T-cell (primary cell): Measurements from ENCODE around the gene ARRB2. TPM values are rescaled to one million over a fixed set of nuclear protein-coding genes. Genes with fewer than 3 reads are reported as not detected.

Experiments
- ATAC-seq, 4 experiments: fragments of 200-7000 bp in 3 of 4; fragments of 150-1000 bp in 1 of 4; cut with Tn5 transposase; replicated peaks in 1 of 4; 1 replicate in 3 of 4; 2 replicates in 1 of 4; pipeline ENCODE4 v1.10.0; 2021; ENCODE audit warnings: moderate library complexity in 3 of 4, mild to moderate bottlenecking in 2 of 4, moderate number of reproducible peaks in 1 of 4
- CTCF ChIA-PET, 2 donors: fragments of 300-600 bp; sonication (Branson Sonifier 250); formaldehyde crosslinking; loops; one replicate each; lab custom pipeline; 2022; ENCODE audit warnings: antibody characterized with exemption in 2 of 2; lab: Charles Lee
- POLR2A ChIA-PET, 2 donors: fragments of 300-600 bp; sonication (Branson Sonifier 250); formaldehyde crosslinking; loops; one replicate each; lab custom pipeline; 2022; ENCODE audit warnings: antibody characterized with exemption in 2 of 2; lab: Charles Lee
- DNase-seq, 35 experiments: peaks; one replicate each; pipeline versions ENCODE4 v3.0.0 to v3.0.0-alpha.2; 2013 to 2023
- H3K27ac ChIP-seq: one replicate; pipeline ENCODE4 v1.5.1; 2013; ENCODE audit warnings: low read length
- H3K27me3 ChIP-seq, 2 experiments: replicated peaks in 1 of 2; 1 replicate in 1 of 2; 2 replicates in 1 of 2; pipeline versions ENCODE4 v1.6.1 to v1.7.0; 2013; ENCODE audit warnings: low read length in 1 of 2, mixed read lengths in 1 of 2; ENCODE audit not compliant: control insufficient read depth in 2 of 2, insufficient read depth in 2 of 2; ENCODE audit errors: extremely low read depth in 1 of 2
- H3K36me3 ChIP-seq, 2 donors: 1 replicate in 1 of 2; 2 replicates in 1 of 2; pipeline versions ENCODE4 v1.6.1 to v1.7.0; 2013; ENCODE audit warnings: low read length in 1 of 2; ENCODE audit not compliant: control insufficient read depth in 2 of 2, insufficient read depth in 1 of 2; ENCODE audit errors: extremely low read depth in 1 of 2
- H3K4me1 ChIP-seq, 2 experiments: 1 replicate in 1 of 2; 2 replicates in 1 of 2; pipeline versions ENCODE4 v1.6.1 to v1.7.0; 2013; ENCODE audit warnings: low read length in 2 of 2, mixed read lengths in 1 of 2; ENCODE audit not compliant: insufficient read depth in 2 of 2, control insufficient read depth in 1 of 2; ENCODE audit errors: extremely low read depth in 1 of 2
- H3K4me3 ChIP-seq, 2 donors: 1 replicate in 1 of 2; 2 replicates in 1 of 2; pipeline versions ENCODE4 v1.5.1 to v1.7.0; 2013; ENCODE audit warnings: mild to moderate bottlenecking in 2 of 2, low read length in 1 of 2, moderate library complexity in 1 of 2; ENCODE audit not compliant: control insufficient read depth in 1 of 2; ENCODE audit errors: extremely low read depth in 1 of 2
- H3K9me3 ChIP-seq: 2 replicates; pipeline ENCODE4 v1.7.0; 2013
- H3K27ac Mint-ChIP-seq, 2 donors: one replicate each; pipeline ENCODE4 v1.8.0; 2020 to 2021; ENCODE audit warnings: mild to moderate bottlenecking in 2 of 2, mixed read lengths in 2 of 2
- H3K27me3 Mint-ChIP-seq, 2 donors: one replicate each; pipeline ENCODE4 v1.8.0; 2021 to 2022; ENCODE audit warnings: mixed read lengths in 2 of 2
- H3K36me3 Mint-ChIP-seq: one replicate; pipeline ENCODE4 v1.8.0; 2021; ENCODE audit warnings: mixed read lengths
- H3K4me1 Mint-ChIP-seq, 3 donors: one replicate each; pipeline ENCODE4 v1.8.0; 2020 to 2022; ENCODE audit warnings: mixed read lengths in 3 of 3, mild to moderate bottlenecking in 1 of 3
- H3K4me3 Mint-ChIP-seq, 3 donors: one replicate each; pipeline ENCODE4 v1.8.0; 2020 to 2022; ENCODE audit warnings: mild to moderate bottlenecking in 3 of 3, mixed read lengths in 3 of 3, moderate library complexity in 3 of 3
- H3K9me3 Mint-ChIP-seq, 3 donors: one replicate each; pipeline ENCODE4 v1.8.0; 2020 to 2022; ENCODE audit warnings: mixed read lengths in 3 of 3
- WGBS: methylation state at CpG from one replicate; pipeline ENCODE4 v1.1.5; 2013; ENCODE audit warnings: missing lambda C conversion rate; ENCODE audit not compliant: insufficient coverage; 5-methylcytosine and 5-hydroxymethylcytosine counted together
- total RNA-seq, 35 experiments: library from RNA in 6 of 35; stranded (reverse) in 6 of 35; fragments of 120-200 nt in 1 of 35; gene quantifications; one replicate each; pipeline versions ENCODE4 v1.2.1 to v1.2.4 and lab custom pipeline; 2013 to 2026

Gene ARRB2
- total RNA-seq, 5 donors from 2014 or later (not counting 1 experiment from before 2014, with no cell fraction given), result 247 to 374 (median 325) TPM

- CTCF ChIA-PET, result no interaction called here
- no peaks in the 10 kb centered on the region for H3K9me3 Mint-ChIP-seq
- no peaks in the 10 kb centered on the region for H3K4me1 Mint-ChIP-seq
- no peaks in the 10 kb centered on the region for H3K27me3 Mint-ChIP-seq
- no peak overlapping the region for H3K4me3 Mint-ChIP-seq
- Histone ChIP-seq H3K27me3 (no peaks in the 10 kb centered on the region), H3K36me3 (peaks cover 34 to 61% of the 10 kb centered on the region in 2 donors), H3K27ac (no peak overlapping the region), H3K9me3 (no peaks in the 10 kb centered on the region), H3K4me1 (no peaks in the 10 kb centered on the region), H3K4me3 (no peak overlapping the region)
- H3K36me3 Mint-ChIP-seq, result peaks cover 34% of the 10 kb centered on the region
- WGBS, result no CpG with 5 or more reads among the region's 9 CpGs
- no peak for ATAC-seq
- no peak for DNase-seq
- H3K27ac Mint-ChIP-seq, result no peak overlapping the region
- POLR2A ChIA-PET, result no interaction called here
Measured at GRCh38 chr17:4672055-4672630, 38.3 kb upstream of the ARRB2 start.

GRCh38 chr17:4672751-4673150 lies 37.7 kb upstream of the ARRB2 start:
- Histone ChIP-seq H3K27me3 (no peaks in the 10 kb centered on the region), H3K4me3 (no peak overlapping the region), H3K36me3 (peaks cover 34 to 67% of the 10 kb centered on the region in 2 donors), H3K9me3 (no peaks in the 10 kb centered on the region), H3K4me1 (no peaks in the 10 kb centered on the region), H3K27ac (no peak overlapping the region)
- Mint-ChIP-seq H3K27ac (no peak overlapping the region), H3K36me3 (peaks cover 38% of the 10 kb centered on the region), H3K9me3 (no peaks in the 10 kb centered on the region), H3K4me3 (no peak overlapping the region), H3K27me3 (no peaks in the 10 kb centered on the region), H3K4me1 (no peaks in the 10 kb centered on the region)
- CTCF ChIA-PET, result no interaction called here
- POLR2A ChIA-PET, result no interaction called here
- ATAC-seq (no peak), DNase-seq (no peak)
- 95% methylated on average over 6 of the region's 8 CpGs for WGBS

GRCh38 chr17:4673169-4673568 lies 37.3 kb upstream of the ARRB2 start:
- H3K9me3 Mint-ChIP-seq, result no peaks in the 10 kb centered on the region
- H3K27me3 Mint-ChIP-seq, result no peaks in the 10 kb centered on the region
- no peak for ATAC-seq
- H3K27ac Mint-ChIP-seq, result no peak overlapping the region
- 93% methylated on average over 11 of the region's 11 CpGs for WGBS
- H3K4me1 Mint-ChIP-seq, result no peaks in the 10 kb centered on the region
- H3K9me3 ChIP-seq, result no peaks in the 10 kb centered on the region
- no peak overlapping the region for H3K27ac ChIP-seq
- POLR2A ChIA-PET, result no interaction called here
- no peaks in the 10 kb centered on the region for H3K27me3 ChIP-seq
- peaks cover 34 to 69% of the 10 kb centered on the region in 2 donors for H3K36me3 ChIP-seq
- H3K36me3 Mint-ChIP-seq, result peaks cover 38% of the 10 kb centered on the region
- DNase-seq, result no peak
- no peak overlapping the region for H3K4me3 ChIP-seq
- CTCF ChIA-PET, result no interaction called here
- no peaks in the 10 kb centered on the region for H3K4me1 ChIP-seq
- H3K4me3 Mint-ChIP-seq, result no peak overlapping the region

- Mint-ChIP-seq H3K27me3 (no peaks in the 10 kb centered on the region), H3K9me3 (no peaks in the 10 kb centered on the region), H3K27ac (no peak overlapping the region), H3K36me3 (peaks cover 38% of the 10 kb centered on the region), H3K4me1 (no peaks in the 10 kb centered on the region), H3K4me3 (no peak overlapping the region)
- 95% methylated on average over 23 of the region's 27 CpGs for WGBS
- Histone ChIP-seq H3K36me3 (peaks cover 34 to 77% of the 10 kb centered on the region in 2 donors), H3K4me1 (no peaks in the 10 kb centered on the region), H3K4me3 (no peak overlapping the region), H3K27me3 (no peaks in the 10 kb centered on the region), H3K27ac (no peak overlapping the region), H3K9me3 (no peaks in the 10 kb centered on the region)
- ChIA-PET POLR2A (no interaction called here), CTCF (no interaction called here)
- ATAC-seq (no peak), DNase-seq (no peak)
Measured at GRCh38 chr17:4673986-4674684, 36.3 kb upstream of the ARRB2 start.

GRCh38 chr17:4674685-4674998 lies 35.8 kb upstream of the ARRB2 start:
- Histone ChIP-seq H3K36me3 (peaks cover 34 to 80% of the 10 kb centered on the region in 2 donors), H3K4me1 (no peaks in the 10 kb centered on the region), H3K9me3 (no peaks in the 10 kb centered on the region), H3K27me3 (no peaks in the 10 kb centered on the region), H3K27ac (no peak overlapping the region), H3K4me3 (no peak overlapping the region)
- POLR2A ChIA-PET, result no interaction called here
- ATAC-seq (no peak), DNase-seq (no peak)
- no peak overlapping the region for H3K27ac Mint-ChIP-seq
- CTCF ChIA-PET, result no interaction called here
- 100% methylated on average over 3 of the region's 8 CpGs for WGBS
- no peaks in the 10 kb centered on the region for H3K27me3 Mint-ChIP-seq
- H3K36me3 Mint-ChIP-seq, result peaks cover 39% of the 10 kb centered on the region
- H3K4me1 Mint-ChIP-seq, result peaks cover 0 to 2% (median 0%) of the 10 kb centered on the region in 3 donors
- H3K9me3 Mint-ChIP-seq, result no peaks in the 10 kb centered on the region
- H3K4me3 Mint-ChIP-seq, result no peak overlapping the region

GRCh38 chr17:4675791-4676190 lies 34.6 kb upstream of the ARRB2 start:
- no peaks in the 10 kb centered on the region for H3K9me3 ChIP-seq
- no peaks in the 10 kb centered on the region for H3K4me1 ChIP-seq
- H3K36me3 ChIP-seq, result peaks cover 34 to 85% of the 10 kb centered on the region in 2 donors
- Mint-ChIP-seq H3K36me3 (peaks cover 38% of the 10 kb centered on the region), H3K27me3 (no peaks in the 10 kb centered on the region), H3K4me3 (no peak overlapping the region), H3K4me1 (peaks cover 0 to 3% (median 0%) of the 10 kb centered on the region in 3 donors), H3K9me3 (no peaks in the 10 kb centered on the region), H3K27ac (no peak overlapping the region)
- CTCF ChIA-PET, result no interaction called here
- H3K27ac ChIP-seq, result no peak overlapping the region
- DNase-seq (no peak), ATAC-seq (no peak)
- H3K27me3 ChIP-seq, result no peaks in the 10 kb centered on the region
- no peak overlapping the region for H3K4me3 ChIP-seq
- WGBS, result 95% methylated on average over 9 of the region's 10 CpGs
- POLR2A ChIA-PET, result no interaction called here
